ENCODE results near the gene KANSL1. TPM values are rescaled to one million over a fixed set of nuclear protein-coding genes. Genes with fewer than 3 reads are reported as not detected.

KANSL1 gene
- total RNA-seq, 2 donors from 2014 or later: 60.0 to 72.3 TPM

GRCh38 chr17:46057366-46057765, 135.9 kb downstream of the KANSL1 start:
- Histone ChIP-seq H3K27ac (no peak overlapping the region), H3K36me3 (no peaks in the 10 kb centered on the region), H3K27me3 (no peaks in the 10 kb centered on the region), H3K4me1 (no peaks in the 10 kb centered on the region), H3K9ac (ENCODE audit: low read depth in 2 of 2, low read length in 2 of 2) (no peak overlapping the region), H3K9me3 (no peaks in the 10 kb centered on the region), H3K4me3 (no peak overlapping the region)
- DNase-seq: no peak
- intact Hi-C loops (cut with DNase I): no loop called here
- no peak for TF ChIP-seq CTCF (IDR thresholded peaks at IDR 0.05)

GRCh38 chr17:46056800-46057304, 136.4 kb downstream of the KANSL1 start:
- Histone ChIP-seq H3K27ac (no peak overlapping the region), H3K4me1 (no peaks in the 10 kb centered on the region), H3K4me3 (no peak overlapping the region), H3K9ac (ENCODE audit: low read depth in 2 of 2, low read length in 2 of 2) (no peak overlapping the region), H3K36me3 (no peaks in the 10 kb centered on the region), H3K9me3 (no peaks in the 10 kb centered on the region), H3K27me3 (no peaks in the 10 kb centered on the region)
- intact Hi-C loops (cut with DNase I): no loop called here
- TF ChIP-seq CTCF (IDR thresholded peaks at IDR 0.05): no peak
- no peak for DNase-seq

- Histone ChIP-seq H3K27ac (no peak overlapping the region), H3K4me1 (no peaks in the 10 kb centered on the region), H3K9me3 (no peaks in the 10 kb centered on the region), H3K36me3 (peaks cover 11% of the 10 kb centered on the region), H3K27me3 (no peaks in the 10 kb centered on the region), H3K4me3 (no peak overlapping the region), H3K9ac (ENCODE audit: low read depth in 2 of 2, low read length in 2 of 2) (no peak overlapping the region)
- intact Hi-C loops (cut with DNase I): no loop called here
- DNase-seq: no peak
- TF ChIP-seq CTCF (IDR thresholded peaks at IDR 0.05): no peak
Observed at GRCh38 chr17:46053911-46054534, 139.2 kb downstream of the KANSL1 start.

- no peak overlapping the region for H3K27ac ChIP-seq
- no peak overlapping the region for H3K9ac ChIP-seq (ENCODE audit: low read depth in 2 of 2, low read length in 2 of 2)
- no peak for DNase-seq
- peaks cover 11% of the 10 kb centered on the region for H3K36me3 ChIP-seq
- no peaks in the 10 kb centered on the region for H3K4me1 ChIP-seq
- no peaks in the 10 kb centered on the region for H3K9me3 ChIP-seq
- no peak for TF ChIP-seq CTCF (IDR thresholded peaks at IDR 0.05)
- intact Hi-C loops (cut with DNase I): loop anchor here (5.0 kb wide), 2 partner anchors 138 to 163 kb away; no protein-coding TSS in a partner anchor
- H3K4me3 ChIP-seq: no peak overlapping the region
- no peaks in the 10 kb centered on the region for H3K27me3 ChIP-seq
Observed at GRCh38 chr17:46049656-46050055, 143.6 kb downstream of the KANSL1 start.

- H3K27me3 ChIP-seq: no peaks in the 10 kb centered on the region
- no peak overlapping the region for H3K9ac ChIP-seq (ENCODE audit: low read depth in 2 of 2, low read length in 2 of 2)
- no peaks in the 10 kb centered on the region for H3K9me3 ChIP-seq
- DNase-seq: no peak
- H3K36me3 ChIP-seq: peaks cover 11% of the 10 kb centered on the region
- TF ChIP-seq CTCF (IDR thresholded peaks at IDR 0.05): no peak
- no peak overlapping the region for H3K4me3 ChIP-seq
- H3K4me1 ChIP-seq: no peaks in the 10 kb centered on the region
- no peak overlapping the region for H3K27ac ChIP-seq
- intact Hi-C loops (cut with DNase I): loop anchor here (5.0 kb wide), 2 partner anchors 139 to 164 kb away; no protein-coding TSS in a partner anchor
Observed at GRCh38 chr17:46047856-46048255, 145.4 kb downstream of the KANSL1 start.
